ENCODE results near the gene ATN1. TPM values are rescaled to one million over a fixed set of nuclear protein-coding genes. Genes with fewer than 3 reads are reported as not detected.
"Not testable (repeated sequence)": the region's sequence is repeated elsewhere in the genome, so short reads cannot be mapped to it uniquely, and the experiment has no call there.

Gene ATN1
- total RNA-seq, 2 experiments from 2014 or later, result 0.98 to 6.7 TPM

- Histone ChIP-seq H3K79me2 (ENCODE audit: insufficient read depth, low read depth, low read length) (no peaks in the 10 kb centered on the region), H2AFZ (ENCODE audit: low read length) (peak overlapping the region; percentile 78; the same call in 1 of the 2 replicates), H3K27ac (ENCODE audit: low read depth, low read length, poor library complexity, severe bottlenecking) (peak overlapping the region; percentile 81), H3K4me2 (ENCODE audit: low read length) (peak overlapping the region; percentile 72), H4K20me1 (ENCODE audit: insufficient read depth, low read length) (no peaks in the 10 kb centered on the region), H3K4me1 (ENCODE audit: insufficient read depth, low read length, poor library complexity, severe bottlenecking) (peaks cover 28% of the 10 kb centered on the region), H3K36me3 (ENCODE audit: insufficient read depth, low read length) (no peaks in the 10 kb centered on the region), H3K9me3 (ENCODE audit: low read length) (no peaks in the 10 kb centered on the region), H3K9me2 (ENCODE audit: insufficient read depth, low read length) (no peaks in the 10 kb centered on the region), H3K4me3 (ENCODE audit: low read depth, low read length, poor library complexity, severe bottlenecking) (peak overlapping the region; percentile 66)
- no TSS peak for BruUV-seq (replicated peaks)
- CTCF ChIA-PET (ENCODE audit: unreplicated experiment), result interaction anchor here (0.6 to 2.0 kb wide), 8 partner anchors 10 to 51 kb away, joined by 3 to 17 read pairs (median 4); partner anchors contain the start of genes SPSB2 and TPI1
- TF ChIP-seq EZH2phosphoT487 (IDR thresholded peaks at IDR 0.05; ENCODE audit: borderline replicate concordance, low read depth, low read length) (no peak), CTCF (conservative IDR thresholded peaks at IDR 0.05; ENCODE audit: low read length) (peak; percentile 82)
- intact Hi-C loops (cut with micrococcal nuclease; ENCODE audit: unreplicated experiment), result loop anchor here (1.0 to 2.0 kb wide), 5 partner anchors 18 to 46 kb away; partner anchors contain the start of genes CDCA3, ENO2 and SPSB2
- DNase-seq (ENCODE audit: low spot score), result peak; percentile 98
- POLR2A ChIA-PET, result interaction anchor here (0.6 to 2.5 kb wide), 12 partner anchors 8 to 55 kb away, joined by 3 to 17 read pairs (median 4); partner anchors contain the start of genes C12orf57, CDCA3, LRRC23 and RNU7-1
These were observed 36.7 kb upstream of the ATN1 start for GRCh38 chr12:6890789-6891645.

- Histone ChIP-seq H3K4me1 (ENCODE audit: insufficient read depth, low read length, poor library complexity, severe bottlenecking) (peaks cover 28% of the 10 kb centered on the region), H3K4me2 (ENCODE audit: low read length) (peak overlapping the region; percentile 72), H3K36me3 (ENCODE audit: insufficient read depth, low read length) (no peaks in the 10 kb centered on the region), H3K79me2 (ENCODE audit: insufficient read depth, low read depth, low read length) (no peaks in the 10 kb centered on the region), H3K4me3 (ENCODE audit: low read depth, low read length, poor library complexity, severe bottlenecking) (peak overlapping the region; percentile 66), H2AFZ (ENCODE audit: low read length) (peak overlapping the region; percentile 78; the same call in 1 of the 2 replicates), H4K20me1 (ENCODE audit: insufficient read depth, low read length) (no peaks in the 10 kb centered on the region), H3K9me2 (ENCODE audit: insufficient read depth, low read length) (no peaks in the 10 kb centered on the region), H3K9me3 (ENCODE audit: low read length) (no peaks in the 10 kb centered on the region), H3K27ac (ENCODE audit: low read depth, low read length, poor library complexity, severe bottlenecking) (peak overlapping the region; percentile 80)
- TF ChIP-seq EZH2phosphoT487 (IDR thresholded peaks at IDR 0.05; ENCODE audit: borderline replicate concordance, low read depth, low read length) (no peak), CTCF (conservative IDR thresholded peaks at IDR 0.05; ENCODE audit: low read length) (no peak)
- POLR2A ChIA-PET, result interaction anchor here (0.6 to 2.5 kb wide), 12 partner anchors 9 to 54 kb away, joined by 3 to 17 read pairs (median 4); partner anchors contain the start of genes C12orf57, CDCA3, LRRC23 and RNU7-1
- no peak for DNase-seq (ENCODE audit: low spot score)
- CTCF ChIA-PET (ENCODE audit: unreplicated experiment), result interaction anchor here (0.6 to 2.0 kb wide), 8 partner anchors 10 to 52 kb away, joined by 3 to 17 read pairs (median 4); partner anchors contain the start of genes SPSB2 and TPI1
- intact Hi-C loops (cut with micrococcal nuclease; ENCODE audit: unreplicated experiment), result loop anchor here (1.0 to 2.0 kb wide), 5 partner anchors 18 to 45 kb away; partner anchors contain the start of genes CDCA3, ENO2 and SPSB2
- BruUV-seq (replicated peaks), result TSS peak; percentile 75
These were observed 36.1 kb upstream of the ATN1 start for GRCh38 chr12:6891646-6892001.

DNA sequence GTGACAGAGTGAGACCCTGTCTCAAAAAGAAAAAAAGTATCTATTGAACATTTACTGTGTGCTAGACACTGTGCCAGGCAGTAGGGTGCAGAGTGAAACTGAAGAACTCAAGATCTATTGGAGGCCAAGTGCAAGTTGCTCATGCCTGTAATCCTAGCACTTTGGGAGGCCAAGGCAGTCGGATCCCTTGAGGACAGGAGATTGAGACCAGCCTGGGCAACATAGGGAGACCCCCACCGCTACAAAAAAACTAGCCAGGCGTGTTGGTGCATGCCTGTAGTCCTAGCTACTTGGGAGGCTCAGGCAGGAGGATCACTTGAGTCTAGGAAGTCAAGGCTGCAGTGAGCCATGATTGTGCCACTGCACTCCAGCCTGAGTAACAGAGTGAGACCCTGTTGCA is 35.1 kb upstream of the ATN1 start:
- ChIA-PET CTCF (ENCODE audit: unreplicated experiment) (interaction anchor here (2.0 kb wide), 1 partner anchor 20 kb away, joined by 17 read pairs; the partner anchor contains the start of gene SPSB2), POLR2A (interaction anchor here (1.0 to 2.5 kb wide), 5 partner anchors 12 to 53 kb away, joined by 3 to 17 read pairs (median 8); partner anchors contain the start of genes LRRC23, SPSB2 and USP5)
- intact Hi-C loops (cut with micrococcal nuclease; ENCODE audit: unreplicated experiment); DNase-seq (ENCODE audit: low spot score); H4K20me1 ChIP-seq (ENCODE audit: insufficient read depth, low read length); H3K79me2 ChIP-seq (ENCODE audit: insufficient read depth, low read depth, low read length); H3K4me2 ChIP-seq (ENCODE audit: low read length); H2AFZ ChIP-seq (ENCODE audit: low read length); BruUV-seq (replicated peaks); H3K27ac ChIP-seq (ENCODE audit: low read depth, low read length, poor library complexity, severe bottlenecking); H3K9me3 ChIP-seq (ENCODE audit: low read length); H3K36me3 ChIP-seq (ENCODE audit: insufficient read depth, low read length); H3K4me3 ChIP-seq (ENCODE audit: low read depth, low read length, poor library complexity, severe bottlenecking); H3K9me2 ChIP-seq (ENCODE audit: insufficient read depth, low read length): not testable (repeated sequence)
- peaks cover 19% of the 10 kb centered on the region for H3K4me1 ChIP-seq (ENCODE audit: insufficient read depth, low read length, poor library complexity, severe bottlenecking)

Measured in OCI-LY7 (cell line).